Measurements from ENCODE around the gene SSTR4. TPM values are rescaled to one million over a fixed set of nuclear protein-coding genes. Genes with fewer than 3 reads are reported as not detected.

Gene SSTR4
- total and polyA plus RNA-seq, 2 donors from 2014 or later, result not detected

DNA sequence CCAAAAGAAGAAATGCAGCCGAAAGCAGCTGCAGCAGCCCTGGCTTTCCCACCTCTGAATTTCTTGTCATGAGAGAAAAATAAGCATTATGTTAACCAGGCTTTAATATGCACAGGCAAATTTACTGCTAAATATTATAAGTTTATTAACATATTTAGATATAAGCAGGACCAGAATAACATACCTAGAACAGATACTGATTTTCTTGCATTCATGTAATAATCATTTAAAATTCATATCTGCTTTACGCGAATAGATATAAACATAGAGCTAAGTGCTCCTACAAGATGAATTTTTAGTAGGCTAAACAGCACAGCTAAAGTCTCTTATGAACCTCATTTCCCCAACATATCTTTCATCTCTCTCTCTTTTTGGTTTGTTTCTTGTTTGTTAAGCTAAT, 36.3 kb downstream of the SSTR4 start:
- Histone ChIP-seq H3K4me1 (ENCODE audit: control insufficient read depth in 2 of 3, insufficient read depth in 2 of 3, low read depth in 1 of 3, low read length in 3 of 3) (no peaks in the 10 kb centered on the region), H3K36me3 (ENCODE audit: control insufficient read depth in 2 of 3, insufficient read depth in 3 of 3, low read length in 3 of 3) (no peaks in the 10 kb centered on the region), H3K27ac (ENCODE audit: low read depth in 2 of 2, low read length in 2 of 2) (no peak overlapping the region), H3K9ac (ENCODE audit: low read length in 3 of 3) (no peak overlapping the region), H3K9me3 (ENCODE audit: control insufficient read depth in 2 of 3, insufficient read depth in 1 of 3, low read length in 3 of 3) (no peaks in the 10 kb centered on the region), H3K4me3 (ENCODE audit: low read length in 3 of 3) (no peak overlapping the region), H3K27me3 (ENCODE audit: control insufficient read depth, insufficient read depth, low read length) (no peaks in the 10 kb centered on the region)
- intact Hi-C loops (cut with DNase I), result no loop called here
- no peak for DNase-seq
- TF ChIP-seq, protein P1, sequence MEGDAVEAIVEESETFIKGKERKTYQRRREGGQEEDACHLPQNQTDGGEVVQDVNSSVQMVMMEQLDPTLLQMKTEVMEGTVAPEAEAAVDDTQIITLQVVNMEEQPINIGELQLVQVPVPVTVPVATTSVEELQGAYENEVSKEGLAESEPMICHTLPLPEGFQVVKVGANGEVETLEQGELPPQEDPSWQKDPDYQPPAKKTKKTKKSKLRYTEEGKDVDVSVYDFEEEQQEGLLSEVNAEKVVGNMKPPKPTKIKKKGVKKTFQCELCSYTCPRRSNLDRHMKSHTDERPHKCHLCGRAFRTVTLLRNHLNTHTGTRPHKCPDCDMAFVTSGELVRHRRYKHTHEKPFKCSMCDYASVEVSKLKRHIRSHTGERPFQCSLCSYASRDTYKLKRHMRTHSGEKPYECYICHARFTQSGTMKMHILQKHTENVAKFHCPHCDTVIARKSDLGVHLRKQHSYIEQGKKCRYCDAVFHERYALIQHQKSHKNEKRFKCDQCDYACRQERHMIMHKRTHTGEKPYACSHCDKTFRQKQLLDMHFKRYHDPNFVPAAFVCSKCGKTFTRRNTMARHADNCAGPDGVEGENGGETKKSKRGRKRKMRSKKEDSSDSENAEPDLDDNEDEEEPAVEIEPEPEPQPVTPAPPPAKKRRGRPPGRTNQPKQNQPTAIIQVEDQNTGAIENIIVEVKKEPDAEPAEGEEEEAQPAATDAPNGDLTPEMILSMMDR (IDR thresholded peaks at IDR 0.05; ENCODE audit: borderline replicate concordance, extremely low read depth, insufficient read depth), result no peak
- no peak for FAIRE-seq

DNA sequence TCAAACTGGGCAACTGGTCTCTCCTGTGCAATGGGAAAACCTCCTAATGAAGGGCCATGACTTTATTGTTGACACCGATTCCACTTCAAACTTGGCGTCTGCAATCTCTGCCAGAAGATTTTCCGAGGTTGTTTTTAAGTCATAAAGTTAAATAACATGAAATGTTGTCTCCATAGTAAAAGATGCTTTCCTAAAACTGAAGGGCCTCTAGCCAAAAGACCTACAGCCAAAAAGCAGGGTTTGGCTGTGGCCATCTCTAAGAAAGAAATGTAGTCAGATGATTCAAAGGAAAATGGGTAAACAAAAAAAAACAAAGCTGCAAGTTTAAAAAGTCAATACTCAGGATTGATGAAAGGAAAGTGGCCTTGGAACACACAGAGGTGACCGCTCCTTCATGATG, 36.9 kb downstream of the SSTR4 start:
- no peak overlapping the region for H3K4me3 ChIP-seq (ENCODE audit: low read length in 3 of 3)
- H3K4me1 ChIP-seq (ENCODE audit: control insufficient read depth in 2 of 3, insufficient read depth in 2 of 3, low read depth in 1 of 3, low read length in 3 of 3), result no peaks in the 10 kb centered on the region
- TF ChIP-seq, protein P1 (IDR thresholded peaks at IDR 0.05; ENCODE audit: borderline replicate concordance, extremely low read depth, insufficient read depth), result no peak
- DNase-seq, result no peak
- intact Hi-C loops (cut with DNase I), result no loop called here
- FAIRE-seq, result no peak
- H3K36me3 ChIP-seq (ENCODE audit: control insufficient read depth in 2 of 3, insufficient read depth in 3 of 3, low read length in 3 of 3), result no peaks in the 10 kb centered on the region
- H3K9ac ChIP-seq (ENCODE audit: low read length in 3 of 3), result no peak overlapping the region
- H3K9me3 ChIP-seq (ENCODE audit: control insufficient read depth in 2 of 3, insufficient read depth in 1 of 3, low read length in 3 of 3), result no peaks in the 10 kb centered on the region
- no peaks in the 10 kb centered on the region for H3K27me3 ChIP-seq (ENCODE audit: control insufficient read depth, insufficient read depth, low read length)
- no peak overlapping the region for H3K27ac ChIP-seq (ENCODE audit: low read depth in 2 of 2, low read length in 2 of 2)

DNA sequence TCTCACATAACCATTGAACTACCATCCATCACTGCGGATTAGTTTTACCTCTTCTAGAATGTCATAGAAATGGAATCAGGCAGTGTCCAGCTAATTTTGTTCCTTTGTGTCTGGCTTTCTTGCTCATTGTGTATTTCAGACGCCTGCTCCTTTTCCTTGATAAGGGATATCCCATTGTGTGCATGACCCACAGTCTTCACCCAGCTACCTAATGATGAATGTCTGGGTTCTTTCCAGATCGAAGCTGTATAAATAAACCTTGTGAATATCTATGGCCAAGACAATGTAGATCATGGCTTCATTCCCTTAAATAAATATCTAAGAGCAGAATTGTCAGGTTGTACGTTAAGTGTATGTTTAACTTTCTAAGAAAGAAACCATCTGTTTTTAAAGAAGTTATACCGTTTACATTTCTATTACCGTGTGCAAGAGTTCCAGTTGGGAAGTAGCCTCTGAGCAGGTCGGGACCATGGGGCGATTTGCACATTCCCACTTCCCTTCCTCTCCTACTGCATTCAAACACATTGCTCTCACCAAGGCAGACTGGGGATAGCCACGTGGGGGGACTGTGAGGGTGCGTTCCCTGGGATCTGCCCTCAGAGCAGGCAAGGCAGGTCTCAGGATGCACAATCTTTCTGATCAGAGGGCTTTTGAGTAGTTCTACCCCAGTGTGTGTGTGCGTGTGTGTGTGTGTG, 37.9 kb downstream of the SSTR4 start:
- no peaks in the 10 kb centered on the region for H3K27me3 ChIP-seq (ENCODE audit: control insufficient read depth, insufficient read depth, low read length)
- no peaks in the 10 kb centered on the region for H3K9me3 ChIP-seq (ENCODE audit: control insufficient read depth in 2 of 3, insufficient read depth in 1 of 3, low read length in 3 of 3)
- no peak overlapping the region for H3K4me3 ChIP-seq (ENCODE audit: low read length in 3 of 3)
- H3K27ac ChIP-seq (ENCODE audit: low read depth in 2 of 2, low read length in 2 of 2), result no peak overlapping the region
- TF ChIP-seq, protein P1 (IDR thresholded peaks at IDR 0.05; ENCODE audit: borderline replicate concordance, extremely low read depth, insufficient read depth), result no peak
- FAIRE-seq, result no peak
- intact Hi-C loops (cut with DNase I), result no loop called here
- DNase-seq, result no peak
- H3K4me1 ChIP-seq (ENCODE audit: control insufficient read depth in 2 of 3, insufficient read depth in 2 of 3, low read depth in 1 of 3, low read length in 3 of 3), result no peaks in the 10 kb centered on the region
- no peak overlapping the region for H3K9ac ChIP-seq (ENCODE audit: low read length in 3 of 3)
- H3K36me3 ChIP-seq (ENCODE audit: control insufficient read depth in 2 of 3, insufficient read depth in 3 of 3, low read length in 3 of 3), result no peaks in the 10 kb centered on the region

DNA sequence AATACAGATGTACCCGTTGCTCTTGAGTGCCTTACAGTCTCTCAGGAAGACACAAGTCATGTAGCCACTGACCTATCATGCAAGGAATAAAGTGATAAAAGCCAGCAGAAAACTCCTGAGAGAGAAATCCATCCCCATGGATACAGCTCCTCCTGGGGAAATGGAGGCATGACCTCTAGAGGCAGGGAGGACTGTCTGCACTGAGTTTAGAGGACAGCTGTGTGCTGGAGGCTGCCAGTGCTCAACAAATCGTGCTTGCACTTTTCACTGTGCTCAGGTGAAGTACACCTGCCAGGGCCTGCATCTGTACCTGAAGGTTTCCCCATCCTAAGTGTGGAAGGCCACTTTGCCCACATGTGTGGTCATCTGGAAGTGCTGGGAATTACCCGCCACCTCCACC, 38.9 kb downstream of the SSTR4 start:
- FAIRE-seq (no peak), DNase-seq (no peak)
- intact Hi-C loops (cut with DNase I), result no loop called here
- no peaks in the 10 kb centered on the region for H3K9me3 ChIP-seq (ENCODE audit: control insufficient read depth in 2 of 3, insufficient read depth in 1 of 3, low read length in 3 of 3)
- no peaks in the 10 kb centered on the region for H3K4me1 ChIP-seq (ENCODE audit: control insufficient read depth in 2 of 3, insufficient read depth in 2 of 3, low read depth in 1 of 3, low read length in 3 of 3)
- no peak overlapping the region for H3K9ac ChIP-seq (ENCODE audit: low read length in 3 of 3)
- no peaks in the 10 kb centered on the region for H3K36me3 ChIP-seq (ENCODE audit: control insufficient read depth in 2 of 3, insufficient read depth in 3 of 3, low read length in 3 of 3)
- H3K4me3 ChIP-seq (ENCODE audit: low read length in 3 of 3), result no peak overlapping the region
- no peak overlapping the region for H3K27ac ChIP-seq (ENCODE audit: low read depth in 2 of 2, low read length in 2 of 2)
- H3K27me3 ChIP-seq (ENCODE audit: control insufficient read depth, insufficient read depth, low read length), result no peaks in the 10 kb centered on the region
- TF ChIP-seq, protein P1 (IDR thresholded peaks at IDR 0.05; ENCODE audit: borderline replicate concordance, extremely low read depth, insufficient read depth), result no peak
